ENCODE measurements around the gene LPAR3.
A peak's percentile ranks its signal among the peaks of the same experiment; 100 is the strongest.
"Not testable (repeated sequence)": the region's sequence is repeated elsewhere in the genome, so short reads cannot be mapped to it uniquely, and the experiment has no call there.

LPAR3 gene

DNA sequence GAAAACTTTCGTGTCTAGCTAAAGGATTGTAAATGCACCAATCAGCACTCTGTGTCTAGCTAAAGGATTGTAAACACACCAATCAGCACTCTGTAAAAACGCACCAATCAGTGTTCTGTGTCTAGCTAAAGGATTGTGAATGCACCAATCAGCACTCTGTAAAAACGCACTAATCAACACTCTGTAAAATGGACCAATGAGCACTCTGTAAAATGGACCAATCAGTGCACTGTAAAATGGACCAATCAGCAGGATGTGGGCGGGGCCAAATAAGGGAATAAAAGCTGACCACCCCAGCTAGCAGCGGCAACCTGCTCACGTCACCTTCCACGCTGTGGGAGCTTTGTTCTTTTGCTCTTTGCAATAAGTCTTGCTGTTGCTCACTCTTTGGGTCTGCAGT, 9.7 kb upstream of the LPAR3 start:
- not testable (repeated sequence) for DNase-seq (ENCODE audit: low read depth, low spot score)

DNA sequence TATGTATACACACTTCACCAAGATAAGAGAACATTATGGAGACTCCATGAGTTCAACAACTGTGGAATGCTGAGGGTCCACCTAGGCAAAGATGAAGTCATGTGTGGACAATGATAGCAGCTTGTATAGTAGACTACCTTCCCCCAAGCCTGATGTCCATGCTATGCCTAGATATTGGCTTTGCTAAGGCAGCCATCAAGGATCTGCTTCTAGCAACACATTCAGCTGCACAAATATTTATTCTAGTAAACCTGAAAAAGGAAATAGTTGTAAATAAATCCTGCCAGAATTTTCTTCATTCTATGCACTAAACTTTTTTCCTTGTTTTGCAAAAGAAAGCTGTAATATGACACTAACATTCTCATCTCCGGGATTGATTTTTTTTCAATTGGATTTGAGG, 7.0 kb upstream of the LPAR3 start:
- DNase-seq (ENCODE audit: low read depth, low spot score) = no peak

DNA sequence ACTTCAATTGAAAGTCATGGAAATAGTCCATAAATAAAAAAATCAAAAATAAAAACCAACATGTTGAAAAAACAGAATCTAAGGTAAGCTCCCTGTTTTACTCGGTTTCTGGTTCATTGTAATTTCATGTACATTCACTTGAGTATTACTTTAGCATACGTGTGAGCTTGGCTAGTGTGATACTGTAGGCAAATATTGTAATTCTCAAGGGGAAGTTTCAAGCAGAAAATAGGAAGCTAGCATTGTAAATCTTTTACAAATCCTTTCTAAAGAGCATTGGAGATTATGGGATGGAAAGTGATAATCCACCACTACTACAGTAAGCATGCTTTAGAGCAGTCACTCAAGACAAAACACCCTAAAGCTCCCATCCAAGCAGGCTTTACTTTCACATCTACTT, 3.3 kb upstream of the LPAR3 start:
- no peak for DNase-seq (ENCODE audit: low read depth, low spot score)

DNA sequence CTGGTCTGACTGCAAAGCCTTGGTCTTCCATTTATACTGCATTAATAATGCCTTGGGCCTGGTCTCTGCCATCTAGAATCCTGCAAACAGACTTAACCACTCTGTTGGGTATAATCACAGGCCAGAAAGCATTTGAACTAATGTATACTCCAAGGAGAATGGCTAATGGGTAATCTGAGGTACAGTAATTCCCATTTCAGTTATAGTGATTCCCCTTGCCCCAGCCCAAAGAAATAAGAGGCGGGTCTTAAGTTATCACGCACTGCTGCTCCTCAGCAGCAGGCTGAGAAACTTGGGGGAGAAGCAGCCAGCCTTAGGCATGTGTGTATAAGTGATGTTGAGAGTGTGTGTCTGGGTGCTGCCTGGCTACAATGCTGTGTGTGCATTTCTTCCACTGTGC, 2.4 kb downstream of the LPAR3 start:
- DNase-seq (ENCODE audit: low read depth, low spot score) = no peak

DNA sequence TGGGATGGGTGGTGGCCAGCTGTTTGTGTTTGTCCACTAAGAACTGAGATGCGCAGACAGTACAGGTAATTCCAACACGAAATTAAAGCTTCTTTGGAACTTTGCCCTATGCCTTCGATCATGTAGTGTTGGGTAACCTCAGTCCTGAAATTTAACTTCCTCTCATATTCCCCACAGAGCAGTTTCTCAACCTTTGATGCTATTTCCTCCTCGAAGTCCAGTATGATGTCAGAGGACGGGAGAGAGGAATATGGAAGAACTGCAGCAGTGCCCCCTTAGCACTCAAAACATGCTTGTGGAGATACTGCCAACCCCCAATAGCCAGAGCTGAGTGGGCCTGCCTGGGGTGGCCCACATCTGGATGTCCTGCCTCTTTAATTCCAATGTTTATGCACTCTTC, 3.6 kb downstream of the LPAR3 start:
- no peak for DNase-seq (ENCODE audit: low read depth, low spot score)

DNA sequence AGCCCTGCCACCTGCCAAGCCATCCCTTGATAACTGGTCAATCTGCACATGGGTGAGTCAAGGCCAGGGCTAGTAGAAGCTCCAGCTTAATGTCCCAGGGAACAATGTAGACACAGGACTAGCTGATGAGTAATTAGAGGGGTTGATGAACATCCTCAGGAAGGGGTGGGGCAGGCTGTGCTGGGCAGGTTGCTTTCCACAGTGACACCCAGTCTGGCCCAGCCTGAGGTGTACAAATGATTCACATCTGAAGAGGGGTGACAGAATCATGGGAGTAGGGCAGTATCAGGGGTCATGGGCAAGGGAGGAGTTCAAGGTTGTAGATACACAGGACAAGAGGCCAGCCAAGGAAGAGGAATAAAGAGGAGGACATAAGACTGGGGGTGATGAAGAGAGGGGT, 4.3 kb downstream of the LPAR3 start:
- no peak for DNase-seq (ENCODE audit: low read depth, low spot score)

DNA sequence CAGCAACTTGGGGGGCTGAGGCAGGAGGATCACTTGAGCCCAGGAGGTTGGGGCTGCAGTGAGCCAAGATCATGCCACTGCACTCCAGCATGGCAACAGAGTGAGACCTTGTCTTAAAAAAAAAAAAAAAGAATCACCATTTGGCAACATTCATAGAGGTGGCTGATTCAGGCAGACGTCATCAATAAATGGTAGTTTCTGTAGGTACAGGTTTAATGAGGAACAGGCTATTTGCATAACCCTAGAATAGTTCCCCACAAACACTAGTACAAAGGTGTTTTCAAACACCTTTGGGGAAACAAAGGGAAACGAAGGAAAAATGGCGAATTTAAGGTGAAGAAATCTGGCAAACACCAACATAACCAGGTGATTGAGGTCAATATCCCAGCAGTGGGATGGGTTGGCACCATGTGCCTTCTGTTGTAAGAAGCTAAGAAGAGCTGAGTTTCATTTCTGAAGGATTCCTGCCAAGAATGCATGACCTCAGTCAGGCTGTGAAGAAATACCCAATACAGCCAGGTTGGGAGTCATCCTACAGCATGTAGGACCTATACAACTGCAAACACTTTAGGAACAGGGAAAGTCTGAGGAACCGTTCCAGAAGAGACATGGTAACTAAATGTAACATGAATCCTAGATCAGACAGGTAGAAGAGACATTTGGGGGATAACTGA, 5.6 kb downstream of the LPAR3 start:
- no peak for DNase-seq (ENCODE audit: low read depth, low spot score)

DNA sequence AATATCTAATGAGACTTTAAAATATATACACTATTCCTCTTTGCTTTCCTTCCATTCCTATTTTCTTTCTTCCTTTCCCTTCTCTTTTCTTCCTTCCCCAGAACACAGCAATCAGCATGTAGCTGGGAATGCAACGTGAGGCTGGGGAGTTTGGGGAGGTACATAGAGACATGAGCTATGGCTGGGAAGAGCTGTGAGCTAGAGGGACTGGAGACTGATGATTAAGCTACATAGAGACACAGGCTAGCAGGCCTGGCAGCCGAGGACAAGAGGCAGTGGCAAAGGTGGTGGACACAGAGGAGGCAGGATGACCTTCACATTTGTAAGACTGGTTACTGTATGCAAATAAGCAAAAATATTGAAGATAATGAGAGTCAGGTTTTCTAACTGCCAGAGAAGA, 7.5 kb downstream of the LPAR3 start:
- no peak for DNase-seq (ENCODE audit: low read depth, low spot score)

DNA sequence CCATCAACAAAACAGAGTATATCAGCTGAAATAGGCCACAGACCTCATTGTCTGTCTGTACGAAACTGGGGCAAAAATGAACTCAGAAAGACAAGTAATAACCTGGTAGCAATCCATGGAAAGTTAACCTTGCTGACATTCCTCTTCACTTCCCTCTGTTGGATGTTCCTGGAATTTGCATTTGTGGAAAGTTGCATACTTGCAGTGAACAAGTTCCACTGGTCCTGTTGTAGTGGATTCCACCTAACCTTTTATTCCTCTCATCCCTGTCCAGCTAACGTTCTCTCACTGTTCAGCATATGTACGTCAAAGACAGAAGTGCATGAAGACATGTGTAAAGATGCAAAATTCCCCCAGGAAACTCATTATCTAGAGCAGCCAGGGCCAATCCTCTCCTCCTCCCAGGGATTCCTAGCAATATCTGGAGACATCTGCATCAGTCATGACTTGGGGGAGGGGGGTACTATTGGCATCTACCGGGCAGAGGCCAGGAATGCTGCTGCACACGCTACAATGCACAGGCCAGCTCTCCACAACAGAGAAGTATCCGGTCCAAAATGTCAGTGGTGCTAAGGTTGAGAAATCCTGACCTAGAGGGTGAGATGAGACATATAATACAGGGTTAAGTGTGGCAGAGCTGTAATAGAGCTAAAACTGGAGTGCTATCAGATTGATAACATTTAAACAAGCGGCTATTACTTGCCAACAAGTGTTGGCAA, 8.2 kb downstream of the LPAR3 start:
- DNase-seq (ENCODE audit: low read depth, low spot score) = no peak

DNA sequence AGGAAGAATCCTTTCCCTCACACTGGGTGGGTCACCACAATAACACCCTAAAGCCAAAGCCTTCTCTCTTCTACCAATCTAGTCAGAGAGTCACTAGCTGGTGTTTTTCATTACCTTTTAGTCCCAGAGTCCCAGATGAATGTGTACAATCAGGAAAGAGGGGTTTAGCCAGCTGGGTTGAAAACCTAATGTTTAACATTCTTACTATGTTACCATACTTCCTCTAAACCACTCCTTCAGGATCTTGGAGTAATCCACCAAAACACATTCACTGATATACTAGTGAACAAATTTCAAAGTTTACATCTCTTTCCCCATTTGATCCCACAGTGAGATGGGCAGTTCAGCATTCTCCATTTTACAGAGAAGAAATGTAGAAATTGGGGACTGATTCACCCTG, 9.7 kb downstream of the LPAR3 start:
- DNase-seq (ENCODE audit: low read depth, low spot score) = no peak

DNA sequence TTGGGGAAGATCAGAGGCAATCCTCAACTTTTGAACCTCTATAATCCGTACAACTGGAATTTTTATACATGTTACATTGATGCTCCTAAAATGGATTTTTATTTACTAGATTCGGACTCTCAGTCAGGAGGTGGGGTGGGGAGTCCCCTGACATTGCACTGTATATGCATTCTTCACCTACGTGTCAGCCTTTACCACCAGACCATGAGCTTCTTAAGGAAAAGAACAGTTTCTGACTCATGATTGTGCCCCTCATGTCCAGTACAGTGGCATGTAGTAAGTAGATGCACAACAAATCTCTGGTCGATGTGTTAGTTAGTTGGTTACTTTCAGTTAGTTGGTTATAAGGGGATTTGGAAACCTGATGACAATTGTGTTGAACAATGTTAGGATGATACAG, 15.4 kb downstream of the LPAR3 start:
- peak; percentile 14 for DNase-seq (ENCODE audit: low read depth, low spot score)

DNA sequence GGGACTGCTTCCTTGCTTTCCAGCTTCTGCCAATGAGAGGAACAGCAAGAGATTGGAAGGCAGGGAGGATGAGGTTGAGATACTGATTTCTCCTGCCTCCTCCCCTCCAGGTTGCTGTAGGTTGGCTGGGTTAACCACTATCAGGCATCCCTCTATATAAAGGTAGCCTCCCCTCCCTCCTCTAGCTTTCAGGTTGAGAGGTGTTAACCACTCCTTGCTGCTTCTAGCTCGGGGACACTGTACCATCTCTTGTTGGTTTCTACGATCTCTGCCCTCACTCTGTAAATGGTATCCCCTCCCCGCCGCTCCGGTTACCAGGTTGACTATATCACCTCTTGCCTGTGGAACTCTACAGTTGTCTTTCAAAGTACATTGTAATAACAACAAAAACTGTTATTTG, 16.7 kb downstream of the LPAR3 start:
- no peak for DNase-seq (ENCODE audit: low read depth, low spot score)

DNA sequence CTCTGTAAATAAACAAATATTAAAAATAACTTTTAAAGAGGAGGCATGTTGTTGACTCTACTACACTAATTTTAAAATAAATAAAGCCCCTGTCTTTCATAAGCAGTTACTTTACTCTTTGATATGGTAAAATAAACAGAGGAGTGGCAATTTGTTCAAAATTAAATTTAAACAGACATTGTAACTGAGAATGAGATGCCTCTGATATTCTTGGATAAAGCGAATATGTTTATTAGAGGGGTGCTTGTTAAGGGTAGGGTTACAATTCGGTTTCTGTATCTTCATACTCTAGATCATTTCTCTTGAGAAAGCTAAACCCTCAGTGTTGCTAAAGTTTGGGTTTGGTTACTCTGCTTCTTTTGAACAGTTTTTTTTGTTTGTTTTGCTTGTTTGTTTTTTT, 19.6 kb downstream of the LPAR3 start:
- DNase-seq (ENCODE audit: low read depth, low spot score) = no peak

DNA sequence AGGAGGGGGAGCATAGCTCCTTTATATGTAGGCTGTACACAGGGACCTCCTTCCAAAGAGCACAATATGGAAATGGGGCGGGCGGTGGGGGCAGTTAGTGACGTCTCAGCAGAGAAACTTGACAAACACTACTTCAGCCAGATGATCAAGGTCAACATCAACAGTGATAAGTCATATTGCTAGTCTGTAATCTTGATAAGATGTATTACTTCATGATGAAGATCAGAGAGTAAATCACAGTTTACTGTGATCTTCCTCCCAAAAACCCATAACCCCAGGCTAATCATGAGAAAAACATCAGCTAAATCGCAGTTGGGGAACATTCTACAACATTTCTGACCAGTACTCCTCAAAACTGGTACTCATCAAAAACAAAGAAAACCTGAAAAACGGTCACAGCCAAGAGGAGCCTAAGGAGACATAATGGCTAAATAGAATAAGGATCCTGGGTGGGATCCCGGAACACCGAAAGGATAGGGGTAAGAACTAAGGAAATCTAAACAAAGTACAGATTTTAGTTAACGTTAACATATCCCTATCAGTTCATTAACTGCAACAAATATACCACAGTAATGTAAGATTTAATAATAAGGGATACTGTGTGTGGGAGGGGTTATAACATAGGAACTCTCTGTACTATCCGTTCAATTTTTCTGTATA, 20.2 kb downstream of the LPAR3 start:
- no peak for DNase-seq (ENCODE audit: low read depth, low spot score)

DNA sequence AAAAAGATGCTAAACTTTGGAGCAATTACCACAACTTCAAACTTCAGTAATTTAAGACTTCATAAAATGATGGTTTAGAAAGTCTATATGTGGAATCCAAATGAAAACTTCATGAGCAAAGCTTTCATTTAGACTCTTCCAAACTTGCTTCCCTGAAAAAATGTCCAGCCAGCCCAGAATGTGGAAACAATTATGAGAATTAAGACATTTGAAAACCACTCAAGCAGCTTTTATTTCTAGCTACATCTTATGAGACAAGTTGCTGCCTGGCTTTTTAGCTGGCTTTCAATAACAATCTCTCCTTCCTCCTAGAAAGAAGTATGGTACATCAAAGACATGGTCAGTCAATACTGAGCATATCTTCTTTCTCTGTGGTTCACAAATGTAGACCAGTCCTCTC, 21.8 kb downstream of the LPAR3 start:
- DNase-seq (ENCODE audit: low read depth, low spot score) = no peak

DNA sequence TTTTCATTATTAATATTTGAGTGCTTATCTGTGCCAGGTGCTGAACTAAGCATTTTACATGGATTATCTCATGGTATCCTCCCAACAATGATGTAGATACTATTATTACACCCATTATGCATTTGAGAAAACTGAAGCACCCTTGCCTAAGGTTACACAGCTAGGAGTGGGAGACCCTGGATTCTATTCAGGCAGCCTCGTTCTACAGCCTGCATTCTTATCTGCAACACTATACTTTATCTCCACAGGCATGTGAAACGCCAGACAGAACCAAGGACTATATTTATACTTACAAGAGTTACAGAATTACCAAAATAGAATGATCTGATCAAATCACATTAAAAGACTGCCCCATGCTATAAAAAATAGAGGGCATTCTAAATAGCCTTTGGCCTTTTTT, 22.4 kb downstream of the LPAR3 start:
- DNase-seq (ENCODE audit: low read depth, low spot score) = no peak

DNA sequence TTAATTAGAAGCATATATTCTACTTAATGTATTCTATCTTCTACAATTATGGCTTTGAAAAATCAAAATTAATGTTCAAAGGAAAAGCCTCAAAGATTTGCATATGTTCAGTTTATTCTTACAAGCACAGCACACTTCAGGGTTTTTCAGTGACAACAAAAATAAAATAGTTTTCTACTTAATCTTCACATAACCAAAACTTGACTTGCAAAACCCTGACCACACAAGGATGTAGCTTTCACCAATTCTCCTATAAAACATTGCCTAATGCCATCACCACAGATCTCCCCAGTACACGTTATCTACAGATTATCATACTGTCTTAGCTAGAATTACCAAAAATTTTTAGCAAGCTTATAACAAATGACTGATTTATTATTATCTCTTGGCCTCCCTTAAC, 23.3 kb downstream of the LPAR3 start:
- DNase-seq (ENCODE audit: low read depth, low spot score) = no peak

DNA sequence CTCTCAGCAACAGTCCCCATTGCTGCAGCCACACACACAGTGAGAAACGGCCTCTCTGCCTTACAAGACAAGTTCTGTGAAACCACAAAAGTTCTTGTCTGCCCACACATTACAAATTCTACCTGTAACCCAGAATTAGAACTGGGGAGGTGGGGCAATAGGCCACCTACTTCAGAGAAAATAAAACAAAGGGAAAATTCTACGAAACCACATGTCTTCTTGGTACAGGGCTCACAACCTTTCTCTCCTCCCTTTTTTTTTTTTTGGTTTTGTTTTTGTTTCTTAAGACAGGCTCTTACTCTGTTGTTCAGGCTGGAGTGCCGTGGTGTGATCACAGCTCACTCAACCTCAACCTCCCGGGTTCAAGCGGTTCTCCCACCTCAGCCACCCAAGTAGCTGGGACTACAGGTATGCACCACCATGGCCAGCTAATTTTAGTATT, 30.2 kb downstream of the LPAR3 start:
- DNase-seq (ENCODE audit: low read depth, low spot score) = peak; percentile 16

DNA sequence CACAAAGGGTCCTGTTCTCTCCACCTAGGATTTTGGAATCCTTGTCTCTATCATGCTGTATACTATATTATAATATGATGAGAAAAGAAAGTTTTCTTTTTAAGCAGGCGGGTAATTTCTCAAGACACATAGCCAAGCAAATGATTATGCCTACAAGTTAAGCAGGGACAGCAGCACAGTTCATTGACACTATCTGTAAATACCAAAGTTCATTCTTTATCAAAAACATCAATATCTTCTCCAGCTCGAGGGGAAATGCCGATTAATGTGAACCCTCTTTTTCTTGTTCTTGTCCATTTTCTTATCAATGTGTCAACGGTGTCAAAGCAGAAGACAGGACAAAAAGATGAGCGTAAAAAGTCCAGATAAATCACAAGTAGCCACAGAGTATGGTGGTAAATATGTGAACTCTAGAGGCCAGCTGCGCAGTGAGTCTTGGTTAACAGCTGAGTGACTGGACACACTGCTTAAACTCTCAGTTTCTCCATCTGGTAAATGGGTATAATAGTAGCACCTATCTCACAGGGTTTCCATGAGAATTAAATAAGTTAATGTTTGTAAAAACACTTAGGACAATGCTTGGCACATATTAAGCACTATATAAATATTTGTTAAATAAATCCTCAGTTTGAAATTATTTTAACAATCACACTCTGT, 30.9 kb downstream of the LPAR3 start:
- no peak for DNase-seq (ENCODE audit: low read depth, low spot score)

DNA sequence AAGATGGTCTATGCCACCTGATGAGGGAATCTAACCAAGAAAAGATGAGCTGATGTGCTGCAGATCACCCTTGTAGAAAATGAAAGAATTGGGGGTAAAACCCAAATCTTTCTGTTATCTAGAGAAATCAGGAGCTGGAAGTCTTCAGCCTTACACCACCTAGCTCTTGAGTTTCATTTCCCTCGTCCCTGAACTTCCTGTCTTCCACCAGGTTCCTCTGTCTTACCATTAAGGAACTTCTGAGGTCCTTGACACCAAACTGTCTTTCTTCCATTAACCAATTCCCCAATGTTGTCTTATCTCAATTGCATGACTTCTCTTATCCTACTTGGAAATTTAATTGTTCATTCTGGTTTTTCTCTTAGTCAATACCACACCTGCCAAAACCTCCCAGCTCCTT, 31.5 kb downstream of the LPAR3 start:
- no peak for DNase-seq (ENCODE audit: low read depth, low spot score)

DNA sequence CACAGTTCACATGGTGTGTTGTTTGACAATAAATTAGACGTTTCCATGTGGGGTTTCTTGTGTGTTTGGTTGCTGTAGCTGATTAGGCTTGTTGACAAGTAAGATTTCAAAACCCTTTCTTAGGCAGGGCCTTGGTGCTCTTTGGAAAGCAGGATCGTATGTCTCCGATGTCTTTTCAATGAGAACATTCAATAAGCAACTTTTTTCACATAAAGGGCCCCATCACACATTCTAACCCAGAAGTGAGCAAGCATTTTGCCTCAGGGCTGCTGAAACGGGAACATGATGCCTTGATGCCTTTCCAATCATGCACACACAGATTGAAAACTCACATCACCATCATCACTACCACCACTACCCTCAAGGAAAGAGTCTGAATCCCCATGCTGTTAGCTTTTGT, 33.1 kb downstream of the LPAR3 start:
- DNase-seq (ENCODE audit: low read depth, low spot score) = no peak

DNA sequence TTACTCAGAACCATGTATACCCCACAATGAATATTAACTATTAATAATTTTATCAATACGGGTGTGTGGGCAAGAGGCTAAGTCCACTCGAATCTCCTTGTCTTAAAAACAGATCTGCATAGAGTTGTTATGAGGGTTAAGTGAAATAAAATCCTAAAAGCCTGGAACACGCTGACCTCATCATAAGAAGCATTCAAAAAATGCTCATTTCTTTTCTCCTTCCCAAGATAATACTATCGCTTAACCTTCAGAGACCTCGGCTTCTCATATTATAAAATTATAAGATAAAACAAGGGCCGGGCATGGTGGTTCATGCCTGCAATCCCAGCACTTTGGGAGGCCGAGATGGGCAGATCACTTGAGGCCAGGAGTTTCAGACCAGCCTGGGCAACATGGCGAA, 35.1 kb downstream of the LPAR3 start:
- no peak for DNase-seq (ENCODE audit: low read depth, low spot score)
